Brain microvascular endothelial cell (primary cell): Measurements from ENCODE around the gene CXorf49.
"Not testable (repeated sequence)": the region's sequence is repeated elsewhere in the genome, so short reads cannot be mapped to it uniquely, and the experiment has no call there.

Experiments
- DNase-seq: peaks from one replicate; pipeline ENCODE4 v3.0.0-alpha.2; 2020
- H3K27ac ChIP-seq: fragments of 250-450 bp; sonication (Bioruptor Pico); 2 replicates; pipeline ENCODE4 v1.5.1; 2020; ENCODE audit warnings: mild to moderate bottlenecking, moderate library complexity
- H3K27me3 ChIP-seq: fragments of 250-450 bp; sonication (Bioruptor Pico); replicated peaks from 2 replicates; pipeline ENCODE4 v1.5.1; 2020; ENCODE audit warnings: mild to moderate bottlenecking
- H3K36me3 ChIP-seq: fragments of 250-450 bp; sonication (Bioruptor Pico); replicated peaks from 2 replicates; pipeline ENCODE4 v1.5.1; 2020; ENCODE audit warnings: mild to moderate bottlenecking
- H3K4me3 ChIP-seq: 2 replicates; pipeline ENCODE4 v1.5.1; 2011; ENCODE audit warnings: low read depth, mild to moderate bottlenecking, control low read depth, low read length, moderate library complexity
- in situ Hi-C: cut with HindIII; loops from 2 replicates; pipeline ENCODE4 v1.10.0; 2017; ENCODE audit warnings: low sequenced_read_pairs, low pct_ligation_motif_present
- TF ChIP-seq, protein P1 (sequence below): IDR thresholded peaks from 2 replicates; pipeline ENCODE4 v1.5.1; 2011; ENCODE audit warnings: low read depth, mild to moderate bottlenecking, moderate library complexity, low read length, control low read depth, inconsistent platforms; ENCODE audit errors: missing control alignments

The CXorf49 gene

DNA sequence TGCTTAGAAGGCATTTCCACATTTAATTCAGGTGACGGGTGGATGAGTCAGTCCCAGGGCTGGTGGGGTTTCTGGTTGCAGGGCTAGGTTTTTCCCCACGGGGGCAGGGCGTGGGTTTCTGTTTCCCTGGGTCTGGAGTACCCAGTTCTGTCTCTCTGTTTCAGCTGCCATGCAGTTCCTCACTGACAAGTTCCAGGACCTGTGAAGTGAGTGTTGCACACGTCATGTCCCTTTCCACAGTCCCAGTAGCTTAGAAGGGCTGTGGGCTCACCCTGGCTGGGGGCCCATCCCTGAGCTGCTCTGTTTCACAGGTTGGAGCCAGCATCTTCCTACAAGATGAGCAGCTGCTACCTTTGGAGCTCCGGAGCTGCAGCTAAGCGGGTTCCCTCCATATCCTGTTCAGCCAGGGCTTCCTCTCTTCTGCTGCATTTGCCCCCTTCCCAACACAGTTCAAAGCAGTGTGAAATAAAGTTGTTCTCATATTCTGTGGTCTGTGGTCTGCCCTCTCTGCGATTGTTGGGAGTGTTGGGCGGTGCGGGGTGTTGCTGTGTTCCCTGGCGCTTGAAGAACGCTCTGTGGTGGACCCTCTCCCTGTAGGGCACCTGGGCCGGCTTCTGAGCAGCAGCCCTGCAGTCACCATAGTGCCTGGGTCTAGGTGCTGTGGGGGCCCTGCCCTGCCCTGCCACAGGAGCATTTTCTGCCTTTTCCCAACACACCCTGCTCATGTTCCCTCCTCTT is 46.9 kb downstream of the CXorf49 start:
- no peak overlapping the region for H3K27ac ChIP-seq
- H3K36me3 ChIP-seq = no peaks in the 10 kb centered on the region
- no peak overlapping the region for H3K4me3 ChIP-seq
- TF ChIP-seq, protein P1, sequence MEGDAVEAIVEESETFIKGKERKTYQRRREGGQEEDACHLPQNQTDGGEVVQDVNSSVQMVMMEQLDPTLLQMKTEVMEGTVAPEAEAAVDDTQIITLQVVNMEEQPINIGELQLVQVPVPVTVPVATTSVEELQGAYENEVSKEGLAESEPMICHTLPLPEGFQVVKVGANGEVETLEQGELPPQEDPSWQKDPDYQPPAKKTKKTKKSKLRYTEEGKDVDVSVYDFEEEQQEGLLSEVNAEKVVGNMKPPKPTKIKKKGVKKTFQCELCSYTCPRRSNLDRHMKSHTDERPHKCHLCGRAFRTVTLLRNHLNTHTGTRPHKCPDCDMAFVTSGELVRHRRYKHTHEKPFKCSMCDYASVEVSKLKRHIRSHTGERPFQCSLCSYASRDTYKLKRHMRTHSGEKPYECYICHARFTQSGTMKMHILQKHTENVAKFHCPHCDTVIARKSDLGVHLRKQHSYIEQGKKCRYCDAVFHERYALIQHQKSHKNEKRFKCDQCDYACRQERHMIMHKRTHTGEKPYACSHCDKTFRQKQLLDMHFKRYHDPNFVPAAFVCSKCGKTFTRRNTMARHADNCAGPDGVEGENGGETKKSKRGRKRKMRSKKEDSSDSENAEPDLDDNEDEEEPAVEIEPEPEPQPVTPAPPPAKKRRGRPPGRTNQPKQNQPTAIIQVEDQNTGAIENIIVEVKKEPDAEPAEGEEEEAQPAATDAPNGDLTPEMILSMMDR = no peak
- in situ Hi-C loops = no loop called here
- no peaks in the 10 kb centered on the region for H3K27me3 ChIP-seq
- DNase-seq = no peak

DNA sequence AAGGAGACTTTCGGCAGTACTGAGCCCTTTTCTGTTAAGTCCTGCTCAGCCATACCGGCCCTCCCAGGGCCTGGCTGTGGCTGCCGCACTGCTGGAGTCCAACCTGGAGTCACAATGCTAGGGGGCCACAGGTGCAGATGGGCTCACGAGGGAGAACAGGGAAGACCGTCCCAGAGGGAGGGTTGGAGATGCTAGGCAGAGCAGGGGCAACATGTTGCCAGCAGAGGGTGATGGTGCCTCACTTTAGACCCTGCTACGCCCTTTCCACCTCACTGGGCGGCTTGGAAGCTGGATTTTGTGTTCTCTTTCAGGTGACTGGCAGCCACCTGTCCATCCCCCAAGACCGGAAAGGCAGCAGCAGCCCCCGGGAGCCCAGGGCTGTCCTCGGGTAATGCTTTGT is 48.1 kb downstream of the CXorf49 start:
- H3K36me3 ChIP-seq, in situ Hi-C loops, DNase-seq, H3K27me3 ChIP-seq, H3K4me3 ChIP-seq, H3K27ac ChIP-seq: not testable (repeated sequence)
- TF ChIP-seq, protein P1 = peak; percentile 56

DNA sequence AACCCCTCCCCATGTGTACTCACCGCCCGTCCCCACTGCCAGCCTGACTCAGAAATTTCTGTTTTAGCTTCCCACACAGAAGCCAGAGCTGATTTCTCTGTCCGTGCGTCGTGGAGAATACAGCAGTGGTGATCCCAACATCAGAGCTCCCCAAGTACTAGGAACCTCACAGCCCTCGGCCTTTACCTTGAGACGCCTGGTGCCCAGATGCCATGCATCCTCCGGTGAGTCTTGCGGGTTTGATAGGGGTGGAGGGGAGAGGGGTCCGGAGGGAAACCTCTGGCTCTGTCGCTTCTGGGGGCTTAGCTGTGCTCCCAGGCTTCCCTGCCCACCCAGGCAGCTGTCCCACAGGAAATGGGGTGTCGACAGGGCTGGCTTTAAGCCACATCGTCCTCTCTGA is 48.6 kb downstream of the CXorf49 start:
- in situ Hi-C loops = no loop called here
- no peaks in the 10 kb centered on the region for H3K27me3 ChIP-seq
- no peak overlapping the region for H3K4me3 ChIP-seq
- TF ChIP-seq, protein P1 = no peak
- H3K36me3 ChIP-seq = no peaks in the 10 kb centered on the region
- DNase-seq = no peak
- no peak overlapping the region for H3K27ac ChIP-seq

DNA sequence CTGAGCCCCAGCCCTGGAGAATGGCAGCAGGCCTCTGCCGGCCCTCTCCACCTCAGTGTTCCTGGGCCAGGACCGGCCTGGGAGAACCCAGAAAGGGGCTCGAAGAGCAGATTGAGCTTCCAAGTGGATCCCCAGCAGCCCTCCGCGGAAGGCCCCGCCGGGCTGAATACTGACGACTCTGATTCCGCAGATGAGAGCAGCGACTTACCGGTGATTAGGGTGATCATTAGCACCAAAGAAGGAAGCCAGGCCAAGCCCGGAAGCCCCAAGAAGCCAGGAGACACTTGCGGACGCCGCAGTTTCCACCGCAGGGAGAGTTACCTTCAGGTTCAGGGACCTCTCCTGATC is 49.9 kb downstream of the CXorf49 start:
- Histone ChIP-seq H3K27me3 (no peaks in the 10 kb centered on the region), H3K27ac (no peak overlapping the region), H3K4me3 (no peak overlapping the region), H3K36me3 (no peaks in the 10 kb centered on the region)
- DNase-seq = no peak
- in situ Hi-C loops = no loop called here
- TF ChIP-seq, protein P1 = no peak

DNA sequence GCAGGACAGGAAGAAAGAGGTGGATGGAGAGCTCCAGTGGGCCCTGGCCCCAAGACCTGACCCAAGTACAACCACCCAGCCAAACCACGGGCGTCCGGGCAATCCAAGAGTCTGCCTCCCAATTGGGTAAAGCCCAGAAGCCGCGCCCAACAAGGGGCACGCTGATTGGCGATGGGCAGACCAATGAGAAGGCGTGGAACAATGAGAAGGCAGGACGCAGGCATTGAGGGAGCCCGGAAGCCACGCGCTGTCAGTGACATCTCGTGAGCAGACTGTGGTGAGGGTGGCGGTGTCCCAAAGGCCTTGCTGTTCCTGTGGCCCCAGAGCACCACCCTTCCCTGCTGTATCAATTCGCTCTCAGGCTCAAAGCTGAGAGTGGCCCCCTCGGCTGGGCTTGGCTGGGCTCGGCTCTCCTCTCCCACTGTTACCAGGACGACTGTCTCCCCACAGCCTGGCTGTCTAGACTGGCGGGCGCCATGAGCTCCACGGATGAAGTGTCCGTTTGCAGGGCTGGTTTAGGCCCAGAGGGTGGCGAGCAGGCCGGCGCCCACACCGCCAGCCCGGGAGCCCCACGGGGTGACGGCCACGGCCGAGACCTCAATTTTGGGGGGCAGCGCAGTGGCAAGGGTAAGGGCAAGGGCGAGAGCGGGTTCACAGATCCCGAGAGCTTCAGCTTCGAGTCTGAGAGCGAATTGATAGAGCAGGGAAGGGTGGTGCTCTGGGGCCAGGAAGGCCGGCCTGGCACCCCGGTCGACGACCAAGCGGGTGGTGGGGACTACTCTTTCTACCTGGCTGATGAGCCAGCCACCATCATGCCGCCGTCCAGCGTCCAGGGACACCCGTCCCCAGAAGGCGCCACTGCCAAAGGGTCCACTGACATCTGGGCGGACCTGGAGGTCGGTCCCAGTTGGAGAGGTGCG is 50.5 kb downstream of the CXorf49 start, which contains the start of gene LOC101059915:
TSS of gene LOC101059915 (plus strand) at position 219 of the 920 bp plus-strand sequence.
- Histone ChIP-seq H3K27ac (no peak within 1 kb of the TSS), H3K36me3 (no peaks in the 10 kb centered on the region), H3K4me3 (no peak within 1 kb of the TSS), H3K27me3 (no peaks in the 10 kb centered on the region)
- TF ChIP-seq, protein P1 = no peak
- no peak for DNase-seq
- in situ Hi-C loops = no loop called here
